ENCODE results near the gene FAM222B. TPM values are rescaled to one million over a fixed set of nuclear protein-coding genes. Genes with fewer than 3 reads are reported as not detected.
A peak's percentile ranks its signal among the peaks of the same experiment; 100 is the strongest.

Gene FAM222B
- total and polyA plus RNA-seq, 9 of the 15 experiments (the other 6 are each of a cell fraction or from before 2014, with no cell fraction given), result 4.0 to 34.6 (median 7.5) TPM

GRCh38 chr17:28712705-28713415, 129.7 kb downstream of the FAM222B start:
- 60% methylated on average over 7 of the region's 7 CpGs for WGBS (ENCODE audit: insufficient coverage, low coverage, missing lambda C conversion rate)
- H3K4me1 ChIP-seq (replicated peaks in 1 of 2; ENCODE audit: control insufficient read depth in 2 of 2, insufficient read depth in 2 of 2, low read length in 2 of 2), result peaks cover 14 to 44% of the 10 kb centered on the region in 2 experiments
- no peaks in the 10 kb centered on the region for H3K36me3 ChIP-seq (ENCODE audit: control insufficient read depth, insufficient read depth, low read length)
- H3K79me2 ChIP-seq (ENCODE audit: control insufficient read depth, insufficient read depth, low read length), result peaks cover 13% of the 10 kb centered on the region
- intact Hi-C loops (cut with micrococcal nuclease) (no loop called here), in situ Hi-C loops (cut with MboI) (no loop called here)
- POLR2A ChIA-PET, result interaction anchor here (0.6 to 8.7 kb wide), 9 partner anchors 9 to 184 kb away, joined by 3 to 133 read pairs (median 5); partner anchors contain the start of genes RPL23A and TRAF4
- DNase-seq (ENCODE audit: extremely low read depth in 1 of 4, low spot score in 3 of 4) (no peak), FAIRE-seq (no peak), ATAC-seq (no peak)
- peak overlapping the region; percentile 88; the same call in 2 of the 3 replicates for H3K27ac ChIP-seq (ENCODE audit: extremely low read depth, low read depth, low read length)
- CTCF ChIA-PET (ENCODE audit: low intra/inter-chr PET ratio), result no interaction called here
- no TSS peak for BruUV-seq (replicated peaks)
- H3K4me3 ChIP-seq, result no peak overlapping the region
- H3K9me1 ChIP-seq (ENCODE audit: control insufficient read depth, insufficient read depth, low read length), result no peaks in the 10 kb centered on the region
- 0 out of 5 replicates have a peak, but pooled peaks cover 0 to 11% of the 10 kb centered on the region in 2 experiments for H3K27me3 ChIP-seq (ENCODE audit: control insufficient read depth in 2 of 2, insufficient read depth in 2 of 2, low read length in 2 of 2)
- peak overlapping the region; percentile 85 for H2AFZ ChIP-seq (ENCODE audit: low read depth, low read length)
- H4K20me1 ChIP-seq (replicated peaks; ENCODE audit: control insufficient read depth, insufficient read depth, low read length), result no peaks in the 10 kb centered on the region
- 0 out of 2 replicates have a peak, but pooled peaks cover 2% of the 10 kb centered on the region for H3K9me3 ChIP-seq (replicated peaks; ENCODE audit: control insufficient read depth, insufficient read depth, low read depth, low read length)
- peak overlapping the region; percentile 0 to 79; a peak in 1 of 4 replicates for H3K9ac ChIP-seq (ENCODE audit: insufficient read depth in 1 of 2, low read depth in 2 of 2, low read length in 2 of 2)
- peak overlapping the region; percentile 99 for H3K4me2 ChIP-seq (ENCODE audit: insufficient read depth, low read length)
- TF ChIP-seq, protein P1, sequence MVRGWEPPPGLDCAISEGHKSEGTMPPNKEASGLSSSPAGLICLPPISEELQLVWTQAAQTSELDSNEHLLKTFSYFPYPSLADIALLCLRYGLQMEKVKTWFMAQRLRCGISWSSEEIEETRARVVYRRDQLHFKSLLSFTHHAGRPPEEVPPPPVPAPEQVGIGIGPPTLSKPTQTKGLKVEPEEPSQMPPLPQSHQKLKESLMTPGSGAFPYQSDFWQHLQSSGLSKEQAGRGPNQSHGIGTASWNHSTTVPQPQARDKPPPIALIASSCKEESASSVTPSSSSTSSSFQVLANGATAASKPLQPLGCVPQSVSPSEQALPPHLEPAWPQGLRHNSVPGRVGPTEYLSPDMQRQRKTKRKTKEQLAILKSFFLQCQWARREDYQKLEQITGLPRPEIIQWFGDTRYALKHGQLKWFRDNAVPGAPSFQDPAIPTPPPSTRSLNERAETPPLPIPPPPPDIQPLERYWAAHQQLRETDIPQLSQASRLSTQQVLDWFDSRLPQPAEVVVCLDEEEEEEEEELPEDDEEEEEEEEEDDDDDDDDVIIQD (CRISPR knock-in tag; IDR thresholded peaks at IDR 0.05), result no peak
- TF ChIP-seq RBM39 (optimal IDR thresholded peaks at IDR 0.05; ENCODE audit: low read depth, low read length), result peak; percentile 64
- 0 out of 4 replicates have a peak, but pooled peaks of 1 of the 2 experiments have one; percentile 2 for TF ChIP-seq ARNT (IDR thresholded peaks at IDR 0.05)
- no peak for TF ChIP-seq SOX6 (IDR thresholded peaks at IDR 0.05)
- TF ChIP-seq KDM4B (IDR thresholded peaks at IDR 0.05; ENCODE audit: borderline replicate concordance in 2 of 2, low read depth in 1 of 2), result 0 out of 4 replicates have a peak, but pooled peaks of 1 of the 2 experiments have one; percentile 20
- TF ChIP-seq, protein P2, sequence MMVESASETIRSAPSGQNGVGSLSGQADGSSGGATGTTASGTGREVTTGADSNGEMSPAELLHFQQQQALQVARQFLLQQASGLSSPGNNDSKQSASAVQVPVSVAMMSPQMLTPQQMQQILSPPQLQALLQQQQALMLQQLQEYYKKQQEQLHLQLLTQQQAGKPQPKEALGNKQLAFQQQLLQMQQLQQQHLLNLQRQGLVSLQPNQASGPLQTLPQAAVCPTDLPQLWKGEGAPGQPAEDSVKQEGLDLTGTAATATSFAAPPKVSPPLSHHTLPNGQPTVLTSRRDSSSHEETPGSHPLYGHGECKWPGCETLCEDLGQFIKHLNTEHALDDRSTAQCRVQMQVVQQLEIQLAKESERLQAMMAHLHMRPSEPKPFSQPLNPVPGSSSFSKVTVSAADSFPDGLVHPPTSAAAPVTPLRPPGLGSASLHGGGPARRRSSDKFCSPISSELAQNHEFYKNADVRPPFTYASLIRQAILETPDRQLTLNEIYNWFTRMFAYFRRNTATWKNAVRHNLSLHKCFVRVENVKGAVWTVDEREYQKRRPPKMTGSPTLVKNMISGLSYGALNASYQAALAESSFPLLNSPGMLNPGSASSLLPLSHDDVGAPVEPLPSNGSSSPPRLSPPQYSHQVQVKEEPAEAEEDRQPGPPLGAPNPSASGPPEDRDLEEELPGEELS (CRISPR knock-in tag; IDR thresholded peaks at IDR 0.05; ENCODE audit: borderline replicate concordance), result 0 out of 2 replicates have a peak, but pooled peaks have one; percentile 27
- TF ChIP-seq SMARCC2 (IDR thresholded peaks at IDR 0.05; ENCODE audit: low read depth), result no peak
- TF ChIP-seq SMAD3 (CRISPR knock-in tag; conservative IDR thresholded peaks at IDR 0.05), result no peak
- 0 out of 4 replicates have a peak, but pooled peaks of 1 of the 2 experiments have one; percentile 16 for TF ChIP-seq FOXA3 (CRISPR knock-in tag; conservative IDR thresholded peaks at IDR 0.05 in 1 of 2, IDR thresholded peaks at IDR 0.05 in 1 of 2)
- TF ChIP-seq, protein P3, sequence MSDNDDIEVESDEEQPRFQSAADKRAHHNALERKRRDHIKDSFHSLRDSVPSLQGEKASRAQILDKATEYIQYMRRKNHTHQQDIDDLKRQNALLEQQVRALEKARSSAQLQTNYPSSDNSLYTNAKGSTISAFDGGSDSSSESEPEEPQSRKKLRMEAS (CRISPR knock-in tag; IDR thresholded peaks at IDR 0.05), result 0 out of 2 replicates have a peak, but pooled peaks have one; percentile 14
- TF ChIP-seq, protein P4, sequence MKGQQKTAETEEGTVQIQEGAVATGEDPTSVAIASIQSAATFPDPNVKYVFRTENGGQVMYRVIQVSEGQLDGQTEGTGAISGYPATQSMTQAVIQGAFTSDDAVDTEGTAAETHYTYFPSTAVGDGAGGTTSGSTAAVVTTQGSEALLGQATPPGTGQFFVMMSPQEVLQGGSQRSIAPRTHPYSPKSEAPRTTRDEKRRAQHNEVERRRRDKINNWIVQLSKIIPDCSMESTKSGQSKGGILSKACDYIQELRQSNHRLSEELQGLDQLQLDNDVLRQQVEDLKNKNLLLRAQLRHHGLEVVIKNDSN (CRISPR knock-in tag; IDR thresholded peaks at IDR 0.05), result no peak
- TF ChIP-seq POLR2AphosphoS5 (IDR thresholded peaks at IDR 0.05; ENCODE audit: control insufficient read depth, insufficient read depth, low read depth, low read length), result no peak
- TF ChIP-seq, protein P5, sequence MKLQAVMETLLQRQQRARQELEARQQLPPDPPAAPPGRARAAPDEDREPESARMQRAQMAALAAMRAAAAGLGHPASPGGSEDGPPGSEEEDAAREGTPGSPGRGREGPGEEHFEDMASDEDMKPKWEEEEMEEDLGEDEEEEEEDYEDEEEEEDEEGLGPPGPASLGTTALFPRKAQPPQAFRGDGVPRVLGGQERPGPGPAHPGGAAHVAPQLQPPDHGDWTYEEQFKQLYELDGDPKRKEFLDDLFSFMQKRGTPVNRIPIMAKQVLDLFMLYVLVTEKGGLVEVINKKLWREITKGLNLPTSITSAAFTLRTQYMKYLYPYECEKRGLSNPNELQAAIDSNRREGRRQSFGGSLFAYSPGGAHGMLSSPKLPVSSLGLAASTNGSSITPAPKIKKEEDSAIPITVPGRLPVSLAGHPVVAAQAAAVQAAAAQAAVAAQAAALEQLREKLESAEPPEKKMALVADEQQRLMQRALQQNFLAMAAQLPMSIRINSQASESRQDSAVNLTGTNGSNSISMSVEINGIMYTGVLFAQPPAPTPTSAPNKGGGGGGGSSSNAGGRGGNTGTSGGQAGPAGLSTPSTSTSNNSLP (IDR thresholded peaks at IDR 0.05; ENCODE audit: borderline replicate concordance, low read depth, low read length), result no peak

All from K562 (cell line).